ENCODE results near the gene ITGB2.
"Not testable (repeated sequence)": the region's sequence is repeated elsewhere in the genome, so short reads cannot be mapped to it uniquely, and the experiment has no call there.

ITGB2 gene

GRCh38 chr21:44884097-44884496 is 36.6 kb downstream of the ITGB2 start:
- DNase-seq (ENCODE audit: low read depth in 2 of 2): no peak

DNA sequence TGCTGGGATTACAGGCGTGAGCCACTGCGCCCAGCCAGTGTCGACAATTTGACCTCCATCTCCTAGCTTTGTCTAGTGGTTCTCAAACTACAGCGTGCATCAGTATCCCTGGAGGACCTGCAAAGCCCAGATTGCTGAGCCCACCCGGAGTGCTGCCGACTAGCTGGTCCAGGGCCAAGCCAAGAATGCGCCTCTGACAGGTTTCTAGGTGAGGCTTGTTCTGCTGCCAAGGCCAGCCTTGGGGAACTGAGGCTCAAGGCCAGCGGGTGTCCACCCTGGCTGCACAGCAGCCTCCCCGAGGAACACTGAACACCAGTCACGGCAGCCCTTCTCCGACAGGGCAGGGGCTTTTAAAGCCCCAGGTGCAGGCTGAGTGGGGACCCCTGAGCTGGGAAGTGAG is 37.4 kb downstream of the ITGB2 start:
- DNase-seq (ENCODE audit: low read depth in 2 of 2): no peak

DNA sequence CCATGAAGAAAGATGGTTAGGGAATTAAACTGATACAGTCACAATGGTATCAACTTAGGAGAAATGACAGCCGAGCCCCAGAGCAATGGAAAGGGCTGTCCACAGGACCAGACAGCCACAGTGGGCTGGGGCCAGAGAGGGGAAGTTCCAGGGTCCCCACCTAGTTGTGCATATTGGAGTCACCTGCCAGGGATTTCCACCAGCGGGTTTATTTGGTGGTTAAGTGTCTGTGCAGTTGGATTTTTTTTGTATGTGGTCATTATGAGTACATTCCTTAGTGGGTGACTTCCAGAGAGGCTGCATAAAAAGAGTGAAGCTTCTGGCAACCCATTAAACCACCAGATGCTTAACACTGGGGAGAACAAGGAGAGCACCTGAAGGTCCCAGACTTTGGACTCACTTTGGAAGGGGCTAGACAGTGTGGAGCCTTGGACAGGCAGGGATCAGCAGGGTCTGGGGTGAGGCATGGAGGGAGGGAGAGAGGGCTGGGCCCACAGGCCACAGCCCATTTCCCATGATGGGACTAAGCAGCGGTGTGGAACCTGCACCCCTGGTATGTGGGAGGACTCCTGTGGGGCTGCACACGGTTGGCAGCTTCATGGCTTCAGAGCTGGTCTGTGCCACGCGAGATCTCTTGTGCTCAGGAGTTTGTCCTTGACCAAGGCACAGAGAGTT is 39.4 kb downstream of the ITGB2 start:
- no peak for DNase-seq (ENCODE audit: low read depth in 2 of 2)

DNA sequence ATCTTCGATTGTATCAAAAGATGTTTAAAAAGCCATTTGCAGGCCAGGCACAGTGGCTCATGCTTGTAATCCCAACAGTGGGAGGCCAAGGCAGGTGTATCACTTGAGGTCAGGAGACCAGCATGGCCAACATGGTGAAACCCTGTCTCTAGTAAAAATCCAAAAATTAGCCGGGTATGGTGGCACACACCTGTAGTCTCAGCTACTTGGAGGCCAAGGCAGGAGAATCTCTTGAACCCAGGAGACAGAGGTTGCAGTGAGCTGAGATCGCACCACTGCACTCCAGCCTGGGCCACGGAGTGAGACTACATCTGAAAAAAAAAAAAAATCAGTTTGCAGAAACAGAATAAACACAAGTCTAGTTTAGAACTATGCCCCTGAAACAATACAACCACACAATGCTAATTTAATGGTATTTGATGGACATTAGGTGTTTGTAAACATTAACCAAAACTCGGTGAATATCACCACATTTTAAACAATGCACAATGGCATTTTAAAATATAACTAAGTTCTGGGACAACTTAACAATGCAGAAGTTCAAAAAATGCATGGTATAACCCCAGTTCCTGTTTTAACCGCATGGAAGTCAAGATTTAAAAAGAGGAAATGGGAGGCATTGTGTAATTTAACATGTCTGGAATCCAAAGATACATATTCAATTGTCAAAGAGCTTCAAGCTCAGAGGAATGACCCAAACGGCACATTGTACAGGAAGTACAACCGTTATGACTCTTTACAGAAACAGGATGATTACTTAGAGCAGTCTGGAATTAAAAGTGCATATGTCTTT is 40.1 kb downstream of the ITGB2 start:
- DNase-seq (ENCODE audit: low read depth in 2 of 2): no peak

DNA sequence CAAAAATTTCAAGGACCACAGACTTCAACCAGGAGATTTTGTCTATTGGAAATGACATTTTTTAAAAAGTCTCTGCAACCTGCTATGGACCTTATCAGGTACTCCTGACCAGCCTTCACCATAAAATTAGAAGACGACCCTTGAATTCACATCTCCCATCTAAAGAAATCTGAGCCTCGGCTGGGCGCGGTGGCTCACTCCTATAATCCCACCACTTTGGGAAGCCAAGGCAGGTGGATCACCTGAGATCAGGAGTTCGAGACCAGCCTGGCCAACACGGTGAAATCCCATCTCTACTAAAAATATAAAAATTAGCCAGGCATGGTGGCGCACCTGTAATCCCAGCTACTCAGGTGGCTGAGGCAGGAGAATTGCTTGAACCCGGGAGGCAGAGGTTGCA is 41.5 kb downstream of the ITGB2 start:
- DNase-seq (ENCODE audit: low read depth in 2 of 2): not testable (repeated sequence)

- no peak for DNase-seq (ENCODE audit: low read depth in 2 of 2)
Measured at GRCh38 chr21:44878053-44878982, 42.4 kb downstream of the ITGB2 start.

DNA sequence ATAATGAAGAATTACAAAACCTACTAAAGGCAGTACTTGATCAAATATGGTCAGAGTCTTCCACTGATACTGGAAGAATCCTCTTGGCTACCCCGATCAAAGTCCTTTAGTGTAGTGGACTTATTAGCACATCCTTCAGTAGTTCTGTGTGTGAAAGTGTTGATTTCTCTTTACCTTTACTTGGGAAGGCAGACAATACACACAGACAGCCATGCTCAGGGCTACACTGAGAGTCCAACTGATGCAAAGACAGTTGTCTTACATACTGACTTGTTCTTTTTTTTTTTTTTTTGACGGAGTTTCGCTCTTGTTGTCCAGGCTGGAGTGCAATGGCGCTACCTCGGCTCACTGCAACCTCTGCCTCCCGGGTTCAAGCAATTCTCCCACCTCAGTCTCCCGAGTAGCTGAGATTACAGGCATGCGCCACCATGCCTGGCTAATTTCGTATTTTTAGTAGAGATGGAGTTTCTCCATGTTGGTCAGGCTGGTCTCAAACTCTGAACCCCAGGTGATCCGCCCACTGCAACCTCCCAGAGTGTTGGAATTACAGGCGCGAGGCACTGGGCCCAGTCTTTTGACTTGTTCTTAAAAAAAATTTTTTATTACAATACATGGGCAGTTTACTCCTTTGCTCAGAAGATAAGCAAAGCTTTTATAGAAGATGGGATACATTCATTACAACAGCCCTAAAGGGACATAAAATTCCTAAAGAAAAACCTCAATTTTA is 43.7 kb downstream of the ITGB2 start:
- DNase-seq (ENCODE audit: low read depth in 2 of 2): no peak

- no peak for DNase-seq (ENCODE audit: low read depth in 2 of 2)
Measured at GRCh38 chr21:44875316-44875700, 45.4 kb downstream of the ITGB2 start.

- no peak for DNase-seq (ENCODE audit: low read depth in 2 of 2)
Measured at GRCh38 chr21:44874497-44875315, 46.0 kb downstream of the ITGB2 start.

DNA sequence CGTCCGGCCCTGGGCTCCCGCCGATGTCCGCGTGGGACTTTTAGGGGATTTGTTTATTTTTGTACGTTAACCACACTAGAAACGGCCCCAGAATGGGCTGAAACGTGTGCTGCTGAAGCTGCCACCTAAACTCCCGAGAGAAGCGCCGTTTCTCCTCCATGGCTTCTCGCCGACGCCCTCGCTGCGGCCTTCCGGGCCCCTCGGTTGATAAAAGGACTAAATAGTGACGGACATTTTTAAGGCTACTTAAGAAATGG is 46.5 kb downstream of the ITGB2 start:
- DNase-seq (ENCODE audit: low read depth in 2 of 2): no peak

DNA sequence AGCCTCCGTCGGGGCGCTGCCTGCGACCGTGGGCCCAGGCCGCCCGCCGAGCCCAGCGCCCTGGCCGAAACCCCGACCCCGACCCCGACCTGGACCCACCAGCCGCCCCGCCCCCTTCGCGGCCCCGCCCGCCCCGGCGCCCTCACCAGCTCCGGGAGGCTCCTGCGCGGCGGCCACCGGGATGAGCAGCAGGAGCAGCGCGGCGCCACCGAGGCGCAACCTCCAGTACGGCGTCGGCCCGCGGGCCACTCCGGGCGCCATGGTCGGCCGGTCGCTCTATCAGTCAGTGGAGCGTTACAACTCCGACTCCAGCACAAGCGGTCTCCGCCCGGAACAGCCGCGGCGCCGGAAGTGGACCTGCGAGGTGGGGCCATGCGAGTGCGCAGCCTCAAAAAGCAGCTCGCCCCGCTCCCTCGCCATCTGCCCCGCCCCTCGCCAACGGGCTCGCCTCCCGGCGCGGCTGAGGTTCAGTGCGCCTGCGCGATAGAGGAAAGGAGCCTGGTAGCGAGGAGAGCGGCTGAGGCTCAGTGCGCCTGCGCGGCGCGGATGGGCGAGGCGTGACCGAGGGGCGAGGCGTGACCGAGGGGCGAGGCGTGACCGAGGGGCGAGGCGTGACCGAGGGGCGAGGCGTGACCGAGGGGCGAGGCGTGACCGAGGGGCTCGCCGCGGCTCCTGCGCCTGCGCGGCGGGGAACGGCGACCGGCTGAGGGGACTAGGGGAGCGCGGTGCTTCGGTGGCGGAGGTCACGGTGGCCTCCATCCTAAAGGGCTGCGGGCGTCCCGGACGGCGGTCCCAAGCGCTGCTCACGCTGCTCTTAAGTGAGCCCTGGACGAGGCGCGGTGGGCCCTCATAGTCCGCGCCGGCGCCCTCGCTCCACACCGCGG is 47.1 kb downstream of the ITGB2 start, which contains the start of gene PTTG1IP:
Gene PTTG1IP, minus strand, starts transcription at position 335 of the 884 bp plus-strand sequence. Its CDS starts 74 bp downstream, at position 261.
- DNase-seq (ENCODE audit: low read depth in 2 of 2): peak; percentile 98

GRCh38 chr21:44872649-44873355 is 47.9 kb downstream of the ITGB2 start:
- DNase-seq (ENCODE audit: low read depth in 2 of 2): no peak

GRCh38 chr21:44872323-44872648 is 48.4 kb downstream of the ITGB2 start:
- no peak for DNase-seq (ENCODE audit: low read depth in 2 of 2)

GRCh38 chr21:44871576-44872269 is 49.0 kb downstream of the ITGB2 start:
- no peak for DNase-seq (ENCODE audit: low read depth in 2 of 2)

DNA sequence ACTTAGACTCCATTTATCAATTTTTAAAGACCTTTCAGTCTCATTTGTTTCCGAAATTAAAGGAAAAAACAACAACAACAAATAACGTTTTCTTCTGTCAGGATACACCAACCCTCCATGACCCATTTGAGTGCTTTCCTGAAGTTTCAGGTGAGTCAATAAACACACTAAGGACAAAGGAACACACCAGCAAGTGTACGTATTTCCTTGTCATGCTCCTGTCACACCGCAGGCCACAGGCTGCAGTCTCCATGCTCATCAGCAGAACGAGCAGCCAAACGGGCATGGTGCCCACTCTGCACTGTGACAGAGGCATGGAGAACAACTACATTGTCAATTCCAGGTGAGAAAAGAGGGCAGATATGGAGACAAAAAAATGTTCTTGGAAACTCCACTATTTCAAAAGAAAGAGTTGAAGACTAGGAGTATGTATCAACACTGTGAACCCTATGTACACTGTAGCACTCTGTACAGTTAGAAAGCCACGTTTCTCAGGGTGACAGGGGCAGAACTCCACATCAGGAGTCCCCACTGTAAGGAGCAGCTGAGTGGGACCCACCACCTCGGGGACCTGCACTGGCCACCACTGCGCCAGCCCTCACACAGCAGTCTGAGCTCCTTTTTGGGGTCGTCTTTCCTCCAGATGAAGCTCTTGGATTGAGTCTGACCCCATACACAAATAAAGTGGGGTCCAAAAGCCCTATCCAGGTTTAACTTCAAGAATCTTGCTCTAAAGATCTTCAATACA is 49.8 kb downstream of the ITGB2 start:
- no peak for DNase-seq (ENCODE audit: low read depth in 2 of 2)

DNA sequence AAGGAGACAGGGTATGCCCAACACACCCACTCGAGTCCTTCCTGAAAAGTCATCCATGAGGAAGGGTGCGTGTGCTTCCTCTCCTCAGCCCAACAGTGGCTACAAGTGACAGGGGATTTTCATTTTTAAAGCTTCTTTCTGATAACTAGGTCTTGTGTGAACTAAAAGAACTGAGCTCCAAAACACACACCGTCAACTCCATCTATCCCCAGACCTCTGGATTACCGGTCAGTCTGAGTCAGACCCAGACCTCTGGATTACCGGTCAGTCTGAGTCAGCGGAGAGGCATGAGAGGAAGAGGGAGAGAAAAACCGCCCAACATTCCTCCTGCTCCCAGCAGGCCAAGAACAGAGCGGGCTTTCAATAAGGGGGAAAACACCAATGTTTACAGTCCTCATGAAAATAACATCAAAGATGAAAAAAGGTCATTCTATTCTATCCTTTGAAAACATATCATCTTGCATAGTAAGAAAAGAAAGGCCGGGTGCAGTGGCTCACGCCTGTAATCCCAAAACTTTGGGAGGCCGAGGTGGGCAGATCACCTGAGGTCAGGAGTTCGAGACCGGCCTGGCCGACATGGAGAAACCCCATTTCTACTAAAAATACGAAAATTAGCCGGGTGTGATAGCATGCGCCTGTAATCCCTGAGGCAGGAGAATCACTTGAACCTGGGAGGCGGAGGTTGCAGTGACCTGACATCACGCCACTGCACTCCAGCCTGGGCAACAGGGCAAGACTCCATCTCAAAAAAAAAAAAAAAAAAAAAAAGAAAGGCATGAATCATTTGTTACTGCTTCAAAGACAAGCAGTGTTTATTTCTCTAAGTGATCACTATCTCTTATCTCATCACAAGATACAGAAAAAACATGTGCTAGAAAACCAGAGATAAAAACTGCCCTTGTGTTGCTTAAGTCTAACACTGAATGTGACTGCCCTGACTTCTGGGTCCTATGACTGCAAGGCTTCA is 50.6 kb downstream of the ITGB2 start:
- no peak for DNase-seq (ENCODE audit: low read depth in 2 of 2)

DNA sequence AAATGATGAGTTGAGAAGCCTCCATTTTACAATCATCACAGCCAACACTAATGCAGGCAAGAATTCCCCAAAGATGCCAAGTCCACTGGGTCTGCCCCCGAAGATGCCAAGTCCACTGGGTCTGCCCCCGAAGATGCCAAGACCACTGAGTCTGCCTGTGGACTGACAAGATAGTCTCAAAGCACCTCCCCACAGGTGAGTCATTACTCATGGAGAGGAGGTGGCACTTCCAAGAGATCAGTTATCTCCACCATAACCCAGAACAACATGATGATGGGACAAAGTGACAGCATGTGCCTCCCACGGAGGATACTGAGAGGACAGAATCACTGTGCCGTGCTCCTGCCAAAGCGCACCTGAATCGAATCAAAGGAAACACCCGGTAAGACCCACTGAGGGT is 52.0 kb downstream of the ITGB2 start:
- DNase-seq (ENCODE audit: low read depth in 2 of 2): no peak

All from stimulated activated CD4-positive, alpha-beta T cell treated with anti-CD3 and anti-CD28 coated beads, Interleukin-12 subunit alpha, Interleukin-12 subunit beta, amount 100 ng/mL, for 24 hours (primary cell).